Measurements from ENCODE around the gene CTAG1B.

The CTAG1B gene

DNA sequence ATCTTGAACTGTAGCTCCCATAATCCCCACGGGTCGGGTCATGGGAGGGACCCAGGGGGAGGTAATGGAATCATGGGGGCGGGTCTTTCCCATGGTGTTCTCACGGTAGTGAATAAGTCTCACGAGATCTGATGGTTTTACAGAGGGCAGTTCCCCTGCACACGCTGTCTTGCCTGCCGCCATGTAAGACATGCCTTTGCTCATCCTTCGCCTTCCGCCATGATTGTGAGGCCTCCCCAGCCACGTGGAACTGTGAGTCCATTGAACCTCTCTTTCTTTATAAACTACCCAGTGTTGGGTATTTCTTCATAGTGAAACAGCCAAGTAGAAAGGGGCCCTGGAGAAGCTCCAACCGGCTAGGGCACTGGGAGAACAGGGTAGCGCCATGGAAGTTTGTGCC, 21.9 kb downstream of the CTAG1B start:
- no peak overlapping the region for H3K4me3 ChIP-seq (ENCODE audit: low read length in 2 of 2)
- no peak overlapping the region for H3K14ac ChIP-seq (ENCODE audit: low read length)
- DNase-seq (ENCODE audit: low spot score): no peak
- H3K4me2 ChIP-seq (ENCODE audit: insufficient read depth, low read length, poor library complexity, severe bottlenecking): no peak overlapping the region
- no peaks in the 10 kb centered on the region for H3K79me1 ChIP-seq (ENCODE audit: low read depth, low read length)
- H2AK5ac ChIP-seq (ENCODE audit: low read depth, low read length): no peak overlapping the region
- H3K4ac ChIP-seq (ENCODE audit: low read length): no peak overlapping the region
- H3K9ac ChIP-seq (ENCODE audit: low read depth, low read length, poor library complexity): no peak overlapping the region
- peaks cover 0 to 4% of the 10 kb centered on the region in 2 donors for H3K9me3 ChIP-seq (replicated peaks in 1 of 2; ENCODE audit: control insufficient read depth in 2 of 2, insufficient read depth in 1 of 2, low read depth in 1 of 2, low read length in 2 of 2)
- no peak overlapping the region for H2AFZ ChIP-seq (ENCODE audit: low read length)
- H3K27ac ChIP-seq (replicated peaks; ENCODE audit: low read length): no peak overlapping the region
- H4K91ac ChIP-seq (ENCODE audit: low read depth, low read length, poor library complexity): no peak overlapping the region
- no peak overlapping the region for H2BK120ac ChIP-seq (ENCODE audit: low read depth, low read length)
- no peak overlapping the region for H4K8ac ChIP-seq (ENCODE audit: low read depth, low read length)
- no peak overlapping the region for H3K23ac ChIP-seq (ENCODE audit: low read depth, low read length, poor library complexity)
- no peak overlapping the region for H2BK5ac ChIP-seq (ENCODE audit: low read length)
- no peak overlapping the region for H3K18ac ChIP-seq (ENCODE audit: low read length)
- H2BK15ac ChIP-seq (ENCODE audit: low read length): no peak overlapping the region
- H2BK12ac ChIP-seq (ENCODE audit: low read length): no peak overlapping the region
- peaks cover 0 to 8% (median 0%) of the 10 kb centered on the region in 3 experiments for H3K27me3 ChIP-seq (ENCODE audit: control insufficient read depth in 3 of 3, insufficient read depth in 3 of 3, low read depth in 1 of 3, low read length in 3 of 3)
- no CpG with 5 or more reads among the region's 12 CpGs for WGBS, 2 donors (ENCODE audit: extremely low coverage in 2 of 2, insufficient read length in 2 of 2, insufficient replicate concordance in 1 of 2)
- no peaks in the 10 kb centered on the region for H3K36me3 ChIP-seq (replicated peaks in 1 of 2; ENCODE audit: control insufficient read depth in 2 of 2, insufficient read depth in 2 of 2, low read length in 2 of 2)
- H3K4me1 ChIP-seq (ENCODE audit: control insufficient read depth in 2 of 2, insufficient read depth in 1 of 2, low read depth in 1 of 2, low read length in 2 of 2): peaks cover 2 to 9% of the 10 kb centered on the region in 2 donors

DNA sequence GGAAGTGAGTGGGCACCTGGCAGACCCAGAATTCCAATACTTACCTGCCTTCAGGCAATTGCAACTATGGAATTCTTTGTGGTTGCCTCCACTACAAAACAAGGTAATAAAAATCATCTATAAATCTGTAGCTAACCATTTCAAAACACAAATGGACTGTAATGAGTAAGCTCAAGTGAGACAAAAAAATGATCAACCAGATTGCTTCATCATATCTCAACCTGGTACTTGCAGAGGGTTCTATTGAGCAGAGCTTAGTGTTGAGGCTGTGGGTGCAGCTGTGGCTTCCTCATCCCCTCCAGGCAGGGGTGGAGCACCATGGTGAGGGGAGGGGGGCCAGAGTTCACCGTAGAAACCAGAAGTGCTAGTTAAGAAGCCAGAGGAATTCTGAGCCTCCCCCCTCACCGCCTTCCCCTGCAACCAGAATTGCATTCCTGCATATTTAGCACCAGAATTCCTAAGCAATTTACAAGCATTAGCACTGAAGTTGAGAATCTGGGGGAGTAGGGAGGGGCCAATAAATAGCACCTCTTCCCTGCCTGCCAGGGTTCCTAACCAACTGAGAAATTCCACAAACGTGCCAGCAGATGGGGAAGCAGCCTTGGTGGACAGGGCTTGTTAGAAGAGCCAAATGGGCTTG, 22.7 kb downstream of the CTAG1B start:
- no peak overlapping the region for H3K4me2 ChIP-seq (ENCODE audit: insufficient read depth, low read length, poor library complexity, severe bottlenecking)
- H3K27ac ChIP-seq (replicated peaks; ENCODE audit: low read length): no peak overlapping the region
- no peak overlapping the region for H3K23ac ChIP-seq (ENCODE audit: low read depth, low read length, poor library complexity)
- H3K4me3 ChIP-seq (ENCODE audit: low read length in 2 of 2): no peak overlapping the region
- no peak overlapping the region for H3K14ac ChIP-seq (ENCODE audit: low read length)
- H2AK5ac ChIP-seq (ENCODE audit: low read depth, low read length): no peak overlapping the region
- H3K9ac ChIP-seq (ENCODE audit: low read depth, low read length, poor library complexity): no peak overlapping the region
- no peak overlapping the region for H2BK120ac ChIP-seq (ENCODE audit: low read depth, low read length)
- H3K79me1 ChIP-seq (ENCODE audit: low read depth, low read length): no peaks in the 10 kb centered on the region
- no CpG with 5 or more reads among the region's 3 CpGs for WGBS, 2 donors (ENCODE audit: extremely low coverage in 2 of 2, insufficient read length in 2 of 2, insufficient replicate concordance in 1 of 2)
- H2BK15ac ChIP-seq (ENCODE audit: low read length): no peak overlapping the region
- no peak overlapping the region for H4K91ac ChIP-seq (ENCODE audit: low read depth, low read length, poor library complexity)
- DNase-seq (ENCODE audit: low spot score): peak; percentile 31
- no peak overlapping the region for H2BK5ac ChIP-seq (ENCODE audit: low read length)
- H3K4me1 ChIP-seq (ENCODE audit: control insufficient read depth in 2 of 2, insufficient read depth in 1 of 2, low read depth in 1 of 2, low read length in 2 of 2): peaks cover 2 to 9% of the 10 kb centered on the region in 2 donors
- H3K36me3 ChIP-seq (replicated peaks in 1 of 2; ENCODE audit: control insufficient read depth in 2 of 2, insufficient read depth in 2 of 2, low read length in 2 of 2): no peaks in the 10 kb centered on the region
- H4K8ac ChIP-seq (ENCODE audit: low read depth, low read length): no peak overlapping the region
- no peak overlapping the region for H3K4ac ChIP-seq (ENCODE audit: low read length)
- H3K9me3 ChIP-seq (replicated peaks in 1 of 2; ENCODE audit: control insufficient read depth in 2 of 2, insufficient read depth in 1 of 2, low read depth in 1 of 2, low read length in 2 of 2): peaks cover 0 to 4% of the 10 kb centered on the region in 2 donors
- peaks cover 0 to 2% (median 0%) of the 10 kb centered on the region in 3 experiments for H3K27me3 ChIP-seq (ENCODE audit: control insufficient read depth in 3 of 3, insufficient read depth in 3 of 3, low read depth in 1 of 3, low read length in 3 of 3)
- H2AFZ ChIP-seq (ENCODE audit: low read length): no peak overlapping the region
- H2BK12ac ChIP-seq (ENCODE audit: low read length): no peak overlapping the region
- no peak overlapping the region for H3K18ac ChIP-seq (ENCODE audit: low read length)

DNA sequence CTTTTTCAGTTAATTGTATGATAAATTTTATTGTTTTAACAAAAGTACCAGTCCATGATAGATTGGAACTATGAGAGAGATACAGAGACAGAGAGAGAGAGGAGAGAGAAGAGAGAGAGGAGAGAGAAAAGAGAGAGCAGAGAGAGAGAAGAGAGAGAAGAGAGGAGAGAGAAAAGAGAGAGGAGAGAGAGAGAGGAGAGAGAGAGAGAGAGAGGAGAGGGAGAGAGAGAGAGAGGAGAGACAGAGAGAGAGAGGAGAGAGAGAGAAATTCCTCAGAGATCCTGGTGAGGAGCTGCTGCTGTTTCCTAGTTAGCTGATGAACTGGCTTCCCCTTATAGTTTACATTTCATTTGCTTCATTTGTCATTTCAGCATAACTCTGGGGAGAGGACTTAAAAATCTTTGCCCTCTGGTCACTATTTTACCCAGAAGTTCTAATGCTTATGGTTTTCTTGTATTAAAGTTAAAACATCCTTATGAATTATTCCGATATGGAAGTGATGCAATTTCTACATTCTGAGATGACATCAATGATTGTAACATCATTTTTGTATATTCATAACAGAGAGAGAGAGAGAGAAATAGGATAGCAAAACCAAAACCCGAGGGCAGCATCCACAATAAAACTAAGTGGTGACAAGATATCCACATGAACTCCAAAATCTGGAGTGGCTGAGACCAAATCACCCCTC, 23.4 kb downstream of the CTAG1B start:
- Histone ChIP-seq H2AFZ (ENCODE audit: low read length) (no peak overlapping the region), H2BK120ac (ENCODE audit: low read depth, low read length) (no peak overlapping the region), H3K27me3 (ENCODE audit: control insufficient read depth in 3 of 3, insufficient read depth in 3 of 3, low read depth in 1 of 3, low read length in 3 of 3) (peaks cover 0 to 2% (median 0%) of the 10 kb centered on the region in 3 experiments), H3K4me1 (ENCODE audit: control insufficient read depth in 2 of 2, insufficient read depth in 1 of 2, low read depth in 1 of 2, low read length in 2 of 2) (peaks cover 2 to 9% of the 10 kb centered on the region in 2 donors), H3K18ac (ENCODE audit: low read length) (no peak overlapping the region), H3K14ac (ENCODE audit: low read length) (no peak overlapping the region), H3K4me3 (ENCODE audit: low read length in 2 of 2) (no peak overlapping the region), H3K4me2 (ENCODE audit: insufficient read depth, low read length, poor library complexity, severe bottlenecking) (no peak overlapping the region), H3K9ac (ENCODE audit: low read depth, low read length, poor library complexity) (no peak overlapping the region), H3K23ac (ENCODE audit: low read depth, low read length, poor library complexity) (no peak overlapping the region), H4K8ac (ENCODE audit: low read depth, low read length) (no peak overlapping the region), H3K27ac (replicated peaks; ENCODE audit: low read length) (no peak overlapping the region), H2BK12ac (ENCODE audit: low read length) (no peak overlapping the region), H2BK5ac (ENCODE audit: low read length) (no peak overlapping the region), H3K9me3 (replicated peaks in 1 of 2; ENCODE audit: control insufficient read depth in 2 of 2, insufficient read depth in 1 of 2, low read depth in 1 of 2, low read length in 2 of 2) (peaks cover 0 to 4% of the 10 kb centered on the region in 2 donors), H3K36me3 (replicated peaks in 1 of 2; ENCODE audit: control insufficient read depth in 2 of 2, insufficient read depth in 2 of 2, low read length in 2 of 2) (no peaks in the 10 kb centered on the region), H3K4ac (ENCODE audit: low read length) (no peak overlapping the region), H2BK15ac (ENCODE audit: low read length) (no peak overlapping the region), H3K79me1 (ENCODE audit: low read depth, low read length) (no peaks in the 10 kb centered on the region), H2AK5ac (ENCODE audit: low read depth, low read length) (no peak overlapping the region), H4K91ac (ENCODE audit: low read depth, low read length, poor library complexity) (no peak overlapping the region)
- DNase-seq (ENCODE audit: low spot score): no peak
- no CpG with 5 or more reads among the region's 2 CpGs for WGBS, 2 donors (ENCODE audit: extremely low coverage in 2 of 2, insufficient read length in 2 of 2, insufficient replicate concordance in 1 of 2)

DNA sequence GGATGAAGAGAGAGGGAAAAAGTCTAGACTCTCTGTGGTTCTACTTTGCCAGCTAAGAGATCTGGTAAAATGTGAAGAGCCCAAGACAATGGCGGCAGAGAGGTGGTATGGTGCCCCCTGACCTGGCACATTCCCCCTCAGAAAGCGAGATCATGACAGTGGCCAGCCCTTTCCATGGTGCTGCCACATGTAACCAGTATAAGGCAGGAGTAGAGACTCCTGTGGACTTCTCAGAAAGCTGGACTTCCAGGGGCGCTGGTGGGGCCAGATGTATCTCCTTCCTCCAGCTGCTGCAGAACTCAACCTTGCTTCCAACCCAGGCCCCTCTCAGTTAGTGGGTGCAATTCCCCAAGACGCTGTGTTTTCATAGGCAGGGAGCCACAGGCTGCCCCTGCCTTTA, 24.6 kb downstream of the CTAG1B start:
- H3K9me3 ChIP-seq (replicated peaks in 1 of 2; ENCODE audit: control insufficient read depth in 2 of 2, insufficient read depth in 1 of 2, low read depth in 1 of 2, low read length in 2 of 2): peaks cover 0 to 4% of the 10 kb centered on the region in 2 donors
- H3K27me3 ChIP-seq (ENCODE audit: control insufficient read depth in 3 of 3, insufficient read depth in 3 of 3, low read depth in 1 of 3, low read length in 3 of 3): peaks cover 0 to 2% (median 0%) of the 10 kb centered on the region in 3 experiments
- H3K4ac ChIP-seq (ENCODE audit: low read length): no peak overlapping the region
- H3K36me3 ChIP-seq (replicated peaks in 1 of 2; ENCODE audit: control insufficient read depth in 2 of 2, insufficient read depth in 2 of 2, low read length in 2 of 2): no peaks in the 10 kb centered on the region
- no peak overlapping the region for H3K4me2 ChIP-seq (ENCODE audit: insufficient read depth, low read length, poor library complexity, severe bottlenecking)
- no CpG with 5 or more reads among the region's 4 CpGs for WGBS, 2 donors (ENCODE audit: extremely low coverage in 2 of 2, insufficient read length in 2 of 2, insufficient replicate concordance in 1 of 2)
- H3K18ac ChIP-seq (ENCODE audit: low read length): no peak overlapping the region
- no peak overlapping the region for H4K91ac ChIP-seq (ENCODE audit: low read depth, low read length, poor library complexity)
- H2AFZ ChIP-seq (ENCODE audit: low read length): no peak overlapping the region
- H2BK15ac ChIP-seq (ENCODE audit: low read length): no peak overlapping the region
- H2BK120ac ChIP-seq (ENCODE audit: low read depth, low read length): no peak overlapping the region
- H3K4me3 ChIP-seq (ENCODE audit: low read length in 2 of 2): no peak overlapping the region
- H2AK5ac ChIP-seq (ENCODE audit: low read depth, low read length): no peak overlapping the region
- no peaks in the 10 kb centered on the region for H3K79me1 ChIP-seq (ENCODE audit: low read depth, low read length)
- H3K14ac ChIP-seq (ENCODE audit: low read length): no peak overlapping the region
- H3K9ac ChIP-seq (ENCODE audit: low read depth, low read length, poor library complexity): no peak overlapping the region
- no peak overlapping the region for H3K27ac ChIP-seq (replicated peaks; ENCODE audit: low read length)
- H3K23ac ChIP-seq (ENCODE audit: low read depth, low read length, poor library complexity): no peak overlapping the region
- H2BK12ac ChIP-seq (ENCODE audit: low read length): no peak overlapping the region
- H3K4me1 ChIP-seq (ENCODE audit: control insufficient read depth in 2 of 2, insufficient read depth in 1 of 2, low read depth in 1 of 2, low read length in 2 of 2): peaks cover 2 to 9% of the 10 kb centered on the region in 2 donors
- H2BK5ac ChIP-seq (ENCODE audit: low read length): no peak overlapping the region
- no peak overlapping the region for H4K8ac ChIP-seq (ENCODE audit: low read depth, low read length)
- DNase-seq (ENCODE audit: low spot score): no peak
